Osteocyte (in vitro differentiated cells): ENCODE data around the gene GATAD2B. TPM values are rescaled to one million over a fixed set of nuclear protein-coding genes. Genes with fewer than 3 reads are reported as not detected.

Experiments used
- DNase-seq: peaks from one replicate; pipeline ENCODE4 v3.0.0; 2021; ENCODE audit warnings: mixed read lengths; ENCODE audit not compliant: unreplicated experiment; ENCODE audit errors: extremely low spot score
- H3K27ac Mint-ChIP-seq: one replicate; pipeline ENCODE4 v1.8.0; 2021; ENCODE audit warnings: mild to moderate bottlenecking, mixed read lengths; ENCODE audit not compliant: unreplicated experiment
- H3K27me3 Mint-ChIP-seq: one replicate; pipeline ENCODE4 v1.8.0; 2021; ENCODE audit warnings: mixed read lengths; ENCODE audit not compliant: unreplicated experiment
- H3K36me3 Mint-ChIP-seq: one replicate; pipeline ENCODE4 v1.8.0; 2021; ENCODE audit warnings: mixed read lengths; ENCODE audit not compliant: unreplicated experiment
- H3K4me1 Mint-ChIP-seq: one replicate; pipeline ENCODE4 v1.8.0; 2021; ENCODE audit warnings: mixed read lengths; ENCODE audit not compliant: unreplicated experiment
- H3K4me3 Mint-ChIP-seq: one replicate; pipeline ENCODE4 v1.8.0; 2021; ENCODE audit warnings: mild to moderate bottlenecking, moderate library complexity, mixed read lengths; ENCODE audit not compliant: unreplicated experiment
- H3K9me3 Mint-ChIP-seq: one replicate; pipeline ENCODE4 v1.8.0; 2021; ENCODE audit warnings: mixed read lengths; ENCODE audit not compliant: unreplicated experiment
- CTCF ChIP-seq: fragments of 200-600 bp; sonication (generic); IDR thresholded peaks from 2 replicates; pipeline ENCODE4 v1.5.0; 2021; ENCODE audit warnings: antibody characterized with exemption, mild to moderate bottlenecking, moderate library complexity
- total RNA-seq: library from RNA; stranded (reverse); gene quantifications from 2 replicates; pipeline ENCODE4 v1.2.1, GENCODE V29; 2021

Gene GATAD2B
- total RNA-seq, 1 donor from 2014 or later: 66.7 TPM

DNA sequence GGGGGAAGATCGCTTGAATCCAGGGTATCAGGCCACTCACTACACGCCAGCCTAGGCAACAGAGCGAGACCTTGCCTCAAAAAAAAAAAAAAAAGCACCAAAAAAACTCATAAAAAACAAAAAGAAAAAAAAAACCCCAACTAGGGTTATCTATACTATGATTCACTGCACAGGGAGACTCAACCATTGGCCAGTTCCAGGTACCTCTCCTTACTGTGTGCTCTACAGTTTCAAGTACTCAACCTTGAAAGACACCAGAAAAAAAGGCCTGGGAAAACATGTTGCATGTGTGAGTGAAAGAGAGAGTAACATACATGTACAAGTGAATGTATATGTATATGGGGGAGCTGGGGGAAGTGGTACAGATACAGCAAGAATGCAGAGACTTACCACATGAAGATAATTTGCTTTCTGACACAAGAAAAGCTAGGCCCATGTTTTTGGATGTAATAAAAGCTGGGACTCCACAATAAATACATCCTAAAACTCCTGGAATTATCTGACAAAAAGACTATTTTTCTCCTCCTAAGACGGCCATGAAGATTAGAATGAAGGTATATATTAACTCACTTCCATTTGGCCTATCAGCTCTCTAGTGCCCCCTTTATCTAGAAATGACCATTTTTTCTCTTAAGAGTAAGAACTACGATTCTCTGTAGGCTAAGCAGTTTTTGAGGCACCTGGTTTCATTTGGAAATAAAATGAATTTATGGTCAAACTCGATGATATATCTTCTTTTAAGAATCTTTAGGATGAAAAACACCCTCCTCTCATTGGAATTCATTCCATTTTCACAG lies 95.4 kb downstream of the GATAD2B start:
- Mint-ChIP-seq H3K27me3 (no peaks in the 10 kb centered on the region), H3K27ac (no peak overlapping the region), H3K4me3 (no peak overlapping the region), H3K4me1 (peaks cover 3% of the 10 kb centered on the region), H3K36me3 (peaks cover 11% of the 10 kb centered on the region), H3K9me3 (no peaks in the 10 kb centered on the region)
- no peak for DNase-seq
- TF ChIP-seq CTCF: no peak

- peaks cover 33% of the 10 kb centered on the region for H3K36me3 Mint-ChIP-seq
- H3K4me3 Mint-ChIP-seq: no peak overlapping the region
- peaks cover 3% of the 10 kb centered on the region for H3K4me1 Mint-ChIP-seq
- H3K27ac Mint-ChIP-seq: no peak overlapping the region
- TF ChIP-seq CTCF: no peak
- no peaks in the 10 kb centered on the region for H3K27me3 Mint-ChIP-seq
- no peak for DNase-seq
- no peaks in the 10 kb centered on the region for H3K9me3 Mint-ChIP-seq
These were observed 103.9 kb downstream of the GATAD2B start for GRCh38 chr1:153818876-153819275.

DNA sequence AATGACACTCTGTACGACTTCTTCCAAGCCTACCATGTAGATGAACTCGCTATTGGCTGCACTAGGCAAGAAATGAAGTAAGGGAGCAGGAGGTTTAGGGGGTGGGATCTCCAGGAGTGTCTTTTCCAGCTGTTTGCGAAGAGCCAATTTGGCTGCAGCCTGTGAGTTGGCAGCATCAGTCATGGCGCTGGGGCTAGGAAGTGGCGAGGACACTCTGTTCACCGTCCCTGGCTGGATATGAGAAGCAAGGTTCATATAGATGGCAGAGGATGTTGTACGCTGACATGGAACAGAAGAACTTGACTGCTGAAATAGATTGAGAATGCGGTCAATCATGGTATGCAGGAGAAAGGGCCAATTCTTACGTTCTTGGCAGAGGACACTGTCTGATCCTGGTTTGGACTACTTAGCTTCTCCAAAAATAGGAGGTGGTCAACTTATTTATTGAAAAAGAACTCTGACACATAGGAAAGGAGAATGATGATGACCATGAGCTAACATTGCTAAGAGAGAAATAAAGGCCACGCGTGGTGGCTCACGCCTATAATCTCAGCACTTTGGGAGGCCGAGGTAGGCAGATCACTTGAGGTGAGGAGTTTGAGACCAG lies 106.4 kb downstream of the GATAD2B start:
- no peaks in the 10 kb centered on the region for H3K4me1 Mint-ChIP-seq
- H3K36me3 Mint-ChIP-seq: peaks cover 41% of the 10 kb centered on the region
- H3K4me3 Mint-ChIP-seq: no peak overlapping the region
- H3K27me3 Mint-ChIP-seq: no peaks in the 10 kb centered on the region
- H3K27ac Mint-ChIP-seq: no peak overlapping the region
- no peak for TF ChIP-seq CTCF
- H3K9me3 Mint-ChIP-seq: no peaks in the 10 kb centered on the region
- DNase-seq: no peak

DNA sequence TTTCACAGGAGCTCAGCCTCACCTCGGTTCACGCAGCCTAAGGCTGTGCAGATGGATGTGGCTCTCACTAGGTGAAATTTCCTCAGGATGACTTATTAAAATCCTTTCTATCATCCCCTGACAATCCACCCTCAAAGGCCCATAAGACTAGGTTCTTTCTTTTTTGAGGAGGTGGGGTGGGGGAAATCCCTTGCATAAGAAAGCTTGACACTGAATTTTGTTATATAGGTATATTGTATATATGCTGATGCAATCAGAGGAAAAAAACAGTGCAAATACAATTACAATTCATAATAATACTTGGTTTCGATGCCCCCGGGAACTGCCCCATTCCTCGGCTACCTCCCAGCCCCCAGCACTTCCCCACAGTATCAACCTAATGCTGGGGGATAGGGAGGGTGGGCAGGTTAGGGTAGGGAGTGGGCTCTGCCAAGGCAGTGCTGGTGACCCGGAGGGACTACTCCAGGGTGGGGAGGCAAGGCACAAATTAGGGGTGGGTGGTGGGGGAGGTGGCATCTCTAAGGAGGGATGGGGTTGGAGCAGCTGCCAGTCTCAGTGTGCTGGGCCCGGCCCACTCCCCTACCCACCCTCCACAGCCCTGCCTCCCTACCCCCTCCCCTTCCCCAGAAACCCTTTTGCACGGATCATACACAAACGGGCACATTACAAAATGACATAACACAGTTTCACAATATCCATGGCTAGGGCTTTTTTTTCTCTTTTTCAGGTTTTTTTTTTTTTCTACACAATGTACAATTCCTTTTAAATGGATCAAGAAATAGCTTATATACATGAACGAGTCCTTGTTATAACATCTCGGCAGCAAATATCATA lies 116.7 kb downstream of the GATAD2B start:
- TF ChIP-seq CTCF: no peak
- peaks cover 8% of the 10 kb centered on the region for H3K4me1 Mint-ChIP-seq
- no peaks in the 10 kb centered on the region for H3K27me3 Mint-ChIP-seq
- H3K9me3 Mint-ChIP-seq: no peaks in the 10 kb centered on the region
- no peak overlapping the region for H3K4me3 Mint-ChIP-seq
- peaks cover 30% of the 10 kb centered on the region for H3K36me3 Mint-ChIP-seq
- DNase-seq: no peak
- peak overlapping the region; percentile 44 for H3K27ac Mint-ChIP-seq
